ENCODE measurements around the gene MTG2. TPM values are rescaled to one million over a fixed set of nuclear protein-coding genes. Genes with fewer than 3 reads are reported as not detected.

The MTG2 gene
- total RNA-seq, 4 donors from 2014 or later = 21.4 to 42.0 (median 29.1) TPM

GRCh38 chr20:62186887-62187866 lies 4.3 kb downstream of the MTG2 start:
- TF ChIP-seq POLR2A (IDR thresholded peaks at IDR 0.05) = no peak
- TF ChIP-seq CTCF (IDR thresholded peaks at IDR 0.05) = no peak
- H3K4me3 ChIP-seq (ENCODE audit: low read depth, poor library complexity, severe bottlenecking) = no peak overlapping the region
- DNase-seq (ENCODE audit: low spot score in 2 of 2) = no peak
- WGBS, 2 donors = 69 to 71% methylated on average over 13 of the region's 13 CpGs
- intact Hi-C loops (cut with DNase I; ENCODE audit: low total_unique reads) = no loop called here

- intact Hi-C loops (cut with DNase I; ENCODE audit: low total_unique reads) = no loop called here
- WGBS, 2 donors = 79 to 87% methylated on average over 25 of the region's 25 CpGs
- no peak overlapping the region for H3K4me3 ChIP-seq (ENCODE audit: low read depth, poor library complexity, severe bottlenecking)
- TF ChIP-seq POLR2A (IDR thresholded peaks at IDR 0.05) (no peak), CTCF (IDR thresholded peaks at IDR 0.05) (no peak)
- DNase-seq (ENCODE audit: low spot score in 2 of 2) = no peak
These were observed 8.0 kb downstream of the MTG2 start for GRCh38 chr20:62190639-62191411.

- no peak for DNase-seq (ENCODE audit: low spot score in 2 of 2)
- intact Hi-C loops (cut with DNase I; ENCODE audit: low total_unique reads) = no loop called here
- TF ChIP-seq CTCF (IDR thresholded peaks at IDR 0.05) (no peak), POLR2A (IDR thresholded peaks at IDR 0.05) (no peak)
- 70 to 76% methylated on average over 14 of the region's 14 CpGs for WGBS, 2 donors
- no peak overlapping the region for H3K4me3 ChIP-seq (ENCODE audit: low read depth, poor library complexity, severe bottlenecking)
These were observed 9.1 kb downstream of the MTG2 start for GRCh38 chr20:62191781-62192559.

GRCh38 chr20:62192635-62193034 lies 9.8 kb downstream of the MTG2 start:
- intact Hi-C loops (cut with DNase I; ENCODE audit: low total_unique reads) = no loop called here
- no peak for TF ChIP-seq POLR2A (IDR thresholded peaks at IDR 0.05)
- no peak for TF ChIP-seq CTCF (IDR thresholded peaks at IDR 0.05)
- no peak for DNase-seq (ENCODE audit: low spot score in 2 of 2)
- no peak overlapping the region for H3K4me3 ChIP-seq (ENCODE audit: low read depth, poor library complexity, severe bottlenecking)
- WGBS, 2 donors = 79 to 82% methylated on average over 10 of the region's 10 CpGs

Data from lower leg skin (tissue), 4 donors.